Psoas muscle (tissue), 8 donors: Measurements from ENCODE around the gene TNRC6A. TPM values are rescaled to one million over a fixed set of nuclear protein-coding genes. Genes with fewer than 3 reads are reported as not detected.

Experiments used
- ATAC-seq, 4 donors: fragments of 200-7000 bp; cut with Tn5 transposase; one replicate each; pipeline ENCODE4 v1.9.1; 2020; ENCODE audit warnings: moderate library complexity in 3 of 4, mild to moderate bottlenecking in 2 of 4
- DNase-seq, 2 donors: peaks; one replicate each; pipeline ENCODE4 v3.0.0-alpha.2; 2020
- H3K27ac ChIP-seq: fragments of 200-600 bp; one replicate; pipeline ENCODE4 v1.8.0; 2022
- H3K27me3 ChIP-seq, 3 donors: fragments of 200-600 bp in 1 of 3; one replicate each; pipeline versions ENCODE4 v1.6.1 to v1.8.0; 2013 to 2022; ENCODE audit warnings: low read length in 2 of 3, mild to moderate bottlenecking in 2 of 3, moderate library complexity in 1 of 3; ENCODE audit not compliant: insufficient read depth in 3 of 3
- H3K36me3 ChIP-seq, 2 donors: fragments of 200-600 bp in 1 of 2; one replicate each; pipeline versions ENCODE4 v1.6.1 to v1.8.0; 2013 to 2022; ENCODE audit warnings: low read depth in 1 of 2, mild to moderate bottlenecking in 1 of 2, moderate library complexity in 1 of 2; ENCODE audit not compliant: insufficient read depth in 1 of 2
- H3K4me1 ChIP-seq: fragments of 200-600 bp; one replicate; pipeline ENCODE4 v1.8.0; 2022
- H3K4me3 ChIP-seq: fragments of 200-600 bp; one replicate; pipeline ENCODE4 v1.8.0; 2022; ENCODE audit warnings: mild to moderate bottlenecking
- H3K9me3 ChIP-seq: fragments of 200-600 bp; one replicate; pipeline ENCODE4 v1.8.0; 2022
- WGBS, 3 donors: extraction: QIAGEN DNeasy Blood & Tissue Kit; methylation state at CpG; one replicate each; pipeline versions ENCODE4 v1.1.6 to v1.1.7; 2013; 5-methylcytosine and 5-hydroxymethylcytosine counted together
- intact Hi-C, 2 donors: fragments of 100-400 bp; cut with DNase I; formaldehyde crosslinking; loops; one replicate each; pipeline versions ENCODE4 v1.11.0 to v1.14.2; 2022
- polyA plus RNA-seq, 3 donors: library from polyadenylated mRNA; stranded (reverse); fragments of 200-250 nt; gene quantifications; one replicate each; pipeline ENCODE4 v1.2.3, GENCODE V29; 2013
- total RNA-seq, 4 donors: library from RNA; stranded (reverse); fragmentation: NEBNext Ultra II Directional in 2 of 4; extraction: Animal tissue kit (Norgen Biotek cat#: 25700) in 2 of 4; gene quantifications; one replicate each; pipeline versions ENCODE4 v1.2.1 to v1.2.4, GENCODE V29; 2021 to 2023
- TF ChIP-seq, protein P1 (sequence below): fragments of 200-600 bp; IDR thresholded peaks from one replicate; pipeline ENCODE4 v1.8.0; 2022; ENCODE audit warnings: antibody characterized with exemption
- donor health status: healthy with polysubstance abuse.
- donor health status: DM: no; HTN: no; CAD: no; lungs with moderate emphysema.
- donor health status: Bipolar disorder and iron deficiency.
- donor health status: healthy.
- donor health status: DM: yes; HTN: yes; CAD: no.
- donor health status: DM: no; HTN: no; CAD: no.
- donor health status: DM: no; HTN: no; CAD: no.
- donor health status: DM: yes; HTN: yes; CAD: no.

TNRC6A gene
- total and polyA plus RNA-seq, 7 donors = 6.4 to 30.1 (median 20.9) TPM

DNA sequence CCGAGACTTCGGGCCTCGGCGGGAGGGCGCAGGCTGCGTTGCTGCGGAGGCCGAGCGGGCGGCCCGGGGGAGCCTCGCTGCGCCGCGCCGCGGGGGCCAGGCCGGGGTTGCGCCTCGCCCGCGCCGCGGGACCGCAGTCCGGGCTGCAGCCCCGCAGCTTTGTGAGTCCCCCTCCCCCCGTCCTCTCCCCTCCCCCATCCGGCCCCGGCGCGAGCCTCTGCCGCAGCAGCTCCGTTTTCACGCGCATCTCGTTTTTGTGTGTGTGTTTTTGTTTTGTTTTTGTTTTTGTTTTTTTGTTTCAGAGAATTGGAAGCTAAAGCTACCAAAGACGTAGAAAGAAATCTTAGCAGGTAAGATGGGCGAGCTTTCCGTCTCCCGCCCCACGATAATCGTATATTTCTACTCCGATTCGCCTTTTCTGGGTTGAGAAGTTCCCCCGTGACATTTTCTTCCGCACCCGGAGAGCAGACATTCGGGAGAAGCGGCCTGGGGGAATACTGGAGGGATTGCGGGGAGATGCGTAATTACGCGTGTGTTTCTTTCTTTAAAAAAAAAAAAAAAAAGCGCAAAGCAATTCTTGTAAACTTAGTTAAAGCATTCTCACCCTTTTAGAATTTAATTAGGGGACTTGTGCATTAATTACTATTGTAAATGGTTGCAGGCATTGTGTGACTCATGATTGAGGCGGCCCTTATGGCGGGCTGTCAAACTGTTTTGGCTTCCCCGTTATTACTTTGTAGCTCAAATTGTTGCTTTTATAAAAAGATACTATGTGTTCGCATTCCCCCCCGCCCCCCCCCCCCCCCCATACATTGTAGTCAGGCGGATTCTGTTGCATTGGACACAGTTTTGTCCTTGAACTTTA lies 732 bp downstream of the TNRC6A start:
- 0 to 1% (median 0%) methylated on average over 45 to 61 of the region's 61 CpGs for WGBS, 3 donors
- H3K4me3 ChIP-seq = peak overlapping the region; percentile 90
- peaks cover 0 to 17% of the 10 kb centered on the region in 2 donors for H3K36me3 ChIP-seq
- no peaks in the 10 kb centered on the region for H3K27me3 ChIP-seq
- peak overlapping the region; percentile 94 for H3K27ac ChIP-seq
- intact Hi-C loops = loop anchor here in 1 of 2 donors (5.0 kb wide), 1 partner anchor 47 kb away; no protein-coding TSS in a partner anchor
- peak in 3 of 4 donors; percentile 17 to 42 (median 25) for ATAC-seq
- peak in 1 of 2 donors; percentile 38 for DNase-seq
- no peaks in the 10 kb centered on the region for H3K9me3 ChIP-seq
- TF ChIP-seq, protein P1, sequence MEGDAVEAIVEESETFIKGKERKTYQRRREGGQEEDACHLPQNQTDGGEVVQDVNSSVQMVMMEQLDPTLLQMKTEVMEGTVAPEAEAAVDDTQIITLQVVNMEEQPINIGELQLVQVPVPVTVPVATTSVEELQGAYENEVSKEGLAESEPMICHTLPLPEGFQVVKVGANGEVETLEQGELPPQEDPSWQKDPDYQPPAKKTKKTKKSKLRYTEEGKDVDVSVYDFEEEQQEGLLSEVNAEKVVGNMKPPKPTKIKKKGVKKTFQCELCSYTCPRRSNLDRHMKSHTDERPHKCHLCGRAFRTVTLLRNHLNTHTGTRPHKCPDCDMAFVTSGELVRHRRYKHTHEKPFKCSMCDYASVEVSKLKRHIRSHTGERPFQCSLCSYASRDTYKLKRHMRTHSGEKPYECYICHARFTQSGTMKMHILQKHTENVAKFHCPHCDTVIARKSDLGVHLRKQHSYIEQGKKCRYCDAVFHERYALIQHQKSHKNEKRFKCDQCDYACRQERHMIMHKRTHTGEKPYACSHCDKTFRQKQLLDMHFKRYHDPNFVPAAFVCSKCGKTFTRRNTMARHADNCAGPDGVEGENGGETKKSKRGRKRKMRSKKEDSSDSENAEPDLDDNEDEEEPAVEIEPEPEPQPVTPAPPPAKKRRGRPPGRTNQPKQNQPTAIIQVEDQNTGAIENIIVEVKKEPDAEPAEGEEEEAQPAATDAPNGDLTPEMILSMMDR = no peak
- H3K4me1 ChIP-seq = peaks cover 39% of the 10 kb centered on the region

DNA sequence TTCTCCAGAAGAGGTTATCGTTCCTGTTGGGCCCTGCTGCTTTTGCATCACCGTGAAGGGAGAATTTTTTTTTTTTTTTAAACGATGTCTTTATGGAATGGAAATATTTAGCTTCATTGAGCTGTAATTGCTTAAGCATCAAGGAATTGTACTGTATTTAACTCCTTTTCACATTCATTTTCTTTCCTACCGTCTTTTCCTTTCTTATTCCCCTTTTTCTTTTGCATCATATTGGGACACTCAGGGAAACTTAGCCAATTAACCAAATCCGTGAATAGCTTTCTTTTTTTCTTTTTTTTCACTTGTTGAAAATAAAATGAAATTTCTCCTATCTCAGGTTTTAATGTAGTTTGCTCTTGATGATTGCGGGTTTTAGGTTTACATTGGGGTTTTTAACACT lies 1.5 kb downstream of the TNRC6A start:
- TF ChIP-seq, protein P1 = no peak
- Histone ChIP-seq H3K9me3 (no peaks in the 10 kb centered on the region), H3K4me1 (peaks cover 45% of the 10 kb centered on the region), H3K4me3 (peak overlapping the region; percentile 90), H3K27me3 (no peaks in the 10 kb centered on the region), H3K27ac (peak overlapping the region; percentile 94), H3K36me3 (peaks cover 0 to 17% of the 10 kb centered on the region in 2 donors)
- no peak for ATAC-seq
- intact Hi-C loops = loop anchor here in 1 of 2 donors (5.0 kb wide), 1 partner anchor 46 kb away; no protein-coding TSS in a partner anchor
- DNase-seq = no peak
- WGBS, 3 donors = 10 to 11% (median 11%) methylated on average over 6 of the region's 6 CpGs

DNA sequence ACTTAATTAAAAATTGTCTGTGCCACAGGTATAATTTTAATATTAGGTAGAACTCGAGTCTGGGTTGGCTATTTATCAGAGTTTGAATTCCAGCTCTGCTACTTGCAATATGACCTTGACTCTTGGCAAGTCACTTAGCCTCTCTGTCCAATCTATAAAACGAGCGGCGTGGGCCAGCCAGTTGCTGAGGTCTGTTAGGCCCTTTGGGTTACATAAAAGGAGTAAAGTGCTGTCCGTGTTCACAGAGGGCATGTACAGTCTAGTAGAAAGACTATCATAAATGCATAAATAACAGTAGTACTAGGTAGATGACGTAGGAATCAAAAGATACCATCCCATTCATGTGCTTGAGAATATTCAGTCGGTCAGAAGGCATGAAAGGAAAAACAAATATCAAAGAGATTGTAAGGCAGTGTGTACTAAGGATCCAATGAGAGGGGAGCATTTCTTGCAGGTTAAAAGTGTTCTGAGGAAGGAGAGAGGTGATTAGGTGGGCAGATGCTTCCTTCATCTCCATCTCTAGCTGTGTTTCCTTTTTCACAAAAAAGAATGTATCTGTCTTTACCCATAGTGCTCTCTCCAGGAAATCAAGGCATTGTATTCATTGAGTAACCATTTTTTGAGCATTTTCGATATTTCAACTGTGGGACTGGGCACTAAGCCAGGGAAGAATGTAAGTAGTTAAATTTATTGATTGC lies 2.4 kb downstream of the TNRC6A start:
- intact Hi-C loops = loop anchor here in 1 of 2 donors (5.0 kb wide), 1 partner anchor 45 kb away; no protein-coding TSS in a partner anchor
- peaks cover 53% of the 10 kb centered on the region for H3K4me1 ChIP-seq
- H3K27me3 ChIP-seq = no peaks in the 10 kb centered on the region
- peak overlapping the region; percentile 94 for H3K27ac ChIP-seq
- peaks cover 0 to 17% of the 10 kb centered on the region in 2 donors for H3K36me3 ChIP-seq
- no peaks in the 10 kb centered on the region for H3K9me3 ChIP-seq
- DNase-seq = peak; percentile 22 to 66
- peak in 3 of 4 donors; percentile 36 to 44 (median 39) for ATAC-seq
- WGBS, 3 donors = 14 to 22% (median 19%) methylated on average over 8 of the region's 8 CpGs
- TF ChIP-seq, protein P1 = no peak
- H3K4me3 ChIP-seq = peak overlapping the region; percentile 90

DNA sequence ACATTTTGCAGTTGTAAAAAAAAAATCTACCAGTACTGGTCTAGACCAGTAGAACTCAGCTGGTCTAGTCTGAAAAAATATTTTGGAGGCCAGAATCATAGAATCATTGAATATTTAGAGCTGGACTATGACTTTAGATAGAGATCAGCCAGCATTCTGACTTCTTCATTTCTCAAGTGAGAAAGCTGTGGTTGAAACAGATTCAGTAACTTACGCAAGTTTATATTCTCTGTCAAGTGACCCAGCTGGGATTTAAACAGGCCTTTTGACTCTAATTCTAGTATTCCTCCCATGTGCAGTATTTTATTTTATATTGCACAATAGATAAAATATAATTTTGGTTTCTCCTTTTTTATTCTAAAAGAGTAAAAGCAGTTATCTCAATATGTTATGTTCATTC lies 4.9 kb downstream of the TNRC6A start:
- no peaks in the 10 kb centered on the region for H3K27me3 ChIP-seq
- peak overlapping the region; percentile 94 for H3K27ac ChIP-seq
- peaks cover 71% of the 10 kb centered on the region for H3K4me1 ChIP-seq
- WGBS, 3 donors = 61 to 79% (median 78%) methylated on average over 1 of the region's 1 CpG
- DNase-seq (no peak), ATAC-seq (no peak)
- no peaks in the 10 kb centered on the region for H3K9me3 ChIP-seq
- H3K4me3 ChIP-seq = no peak overlapping the region
- peaks cover 0 to 21% of the 10 kb centered on the region in 2 donors for H3K36me3 ChIP-seq
- intact Hi-C loops = loop anchor here in 1 of 2 donors (5.0 kb wide), 1 partner anchor 43 kb away; no protein-coding TSS in a partner anchor
- TF ChIP-seq, protein P1 = no peak
